CD4-positive, alpha-beta T cell treated with Interleukin-10 for 1 hour (primary cell): Measurements from ENCODE around the gene MACROD2.

Experiments used
- DNase-seq: peaks from one replicate; pipeline ENCODE4 v3.0.0-alpha.2; 2020

The MACROD2 gene

GRCh38 chr20:14342918-14343317 is 347.6 kb downstream of the MACROD2 start:
- no peak for DNase-seq

- DNase-seq = no peak
These were observed 348.3 kb downstream of the MACROD2 start for GRCh38 chr20:14343491-14344065.

GRCh38 chr20:14344746-14345145 is 349.4 kb downstream of the MACROD2 start:
- no peak for DNase-seq

- no peak for DNase-seq
These were observed 360.5 kb downstream of the MACROD2 start for GRCh38 chr20:14355791-14356190.

GRCh38 chr20:14360416-14360815 is 365.1 kb downstream of the MACROD2 start:
- DNase-seq = no peak

GRCh38 chr20:14361509-14362345 is 366.4 kb downstream of the MACROD2 start:
- DNase-seq = no peak

GRCh38 chr20:14374196-14374595 is 378.9 kb downstream of the MACROD2 start:
- no peak for DNase-seq

- DNase-seq = no peak
These were observed 380.2 kb downstream of the MACROD2 start for GRCh38 chr20:14375416-14375985.

- DNase-seq = no peak
These were observed 383.0 kb downstream of the MACROD2 start for GRCh38 chr20:14378326-14378725.

- DNase-seq = no peak
These were observed 388.0 kb downstream of the MACROD2 start for GRCh38 chr20:14383335-14383734.

- no peak for DNase-seq
These were observed 389.3 kb downstream of the MACROD2 start for GRCh38 chr20:14384416-14385175.

- no peak for DNase-seq
These were observed 389.9 kb downstream of the MACROD2 start for GRCh38 chr20:14385176-14385740.

GRCh38 chr20:14386726-14387125 is 391.4 kb downstream of the MACROD2 start:
- no peak for DNase-seq

GRCh38 chr20:14401479-14402138 is 406.3 kb downstream of the MACROD2 start:
- no peak for DNase-seq

- no peak for DNase-seq
These were observed 409.2 kb downstream of the MACROD2 start for GRCh38 chr20:14404515-14404914.

GRCh38 chr20:14406495-14406894 is 411.2 kb downstream of the MACROD2 start:
- no peak for DNase-seq

- DNase-seq = no peak
These were observed 412.0 kb downstream of the MACROD2 start for GRCh38 chr20:14407336-14407735.

GRCh38 chr20:14410869-14411555 is 415.7 kb downstream of the MACROD2 start:
- no peak for DNase-seq

GRCh38 chr20:14412065-14412681 is 416.9 kb downstream of the MACROD2 start:
- DNase-seq = no peak

- DNase-seq = no peak
These were observed 418.5 kb downstream of the MACROD2 start for GRCh38 chr20:14413835-14414234.

GRCh38 chr20:14414560-14414959 is 419.2 kb downstream of the MACROD2 start:
- DNase-seq = no peak
